ENCODE data around the gene STAC3.

- no peak for TF ChIP-seq CTCF (IDR thresholded peaks at IDR 0.05)
- TF ChIP-seq POLR2A (IDR thresholded peaks at IDR 0.05): no peak
Observed at GRCh38 chr12:57223191-57224165, 27.5 kb downstream of the STAC3 start.
